Neuron (in vitro differentiated cells): ENCODE results near the gene BIRC6.

ENCODE experiments used
- H2AFZ ChIP-seq: one replicate; pipeline ENCODE4 v1.6.1; 2013; ENCODE audit warnings: low read depth, mild to moderate bottlenecking, inconsistent platforms, low read length, moderate library complexity
- H3K27me3 ChIP-seq: one replicate; pipeline ENCODE4 v1.6.1; 2013; ENCODE audit warnings: low read length; ENCODE audit not compliant: insufficient read depth
- H3K36me3 ChIP-seq: one replicate; pipeline ENCODE4 v1.6.1; 2013; ENCODE audit warnings: low read length; ENCODE audit not compliant: insufficient read depth
- H3K4me1 ChIP-seq: one replicate; pipeline ENCODE4 v1.6.1; 2013; ENCODE audit warnings: low read length; ENCODE audit not compliant: insufficient read depth
- H3K4me3 ChIP-seq: 2 replicates; pipeline ENCODE4 v1.5.1; 2013; ENCODE audit warnings: mild to moderate bottlenecking, low read length, moderate library complexity
- H3K9me3 ChIP-seq: one replicate; pipeline ENCODE4 v1.6.1; 2013; ENCODE audit warnings: low read length

Gene BIRC6

GRCh38 chr2:32562906-32563305 is 206.1 kb downstream of the BIRC6 start:
- Histone ChIP-seq H3K9me3 (peaks cover 10% of the 10 kb centered on the region), H3K4me3 (no peak overlapping the region), H3K36me3 (peaks cover 17% of the 10 kb centered on the region), H2AFZ (no peak overlapping the region), H3K4me1 (peaks cover 16% of the 10 kb centered on the region), H3K27me3 (no peaks in the 10 kb centered on the region)

GRCh38 chr2:32564417-32565035 is 207.7 kb downstream of the BIRC6 start:
- H3K4me3 ChIP-seq = no peak overlapping the region
- H3K27me3 ChIP-seq = no peaks in the 10 kb centered on the region
- peaks cover 17% of the 10 kb centered on the region for H3K36me3 ChIP-seq
- no peaks in the 10 kb centered on the region for H3K4me1 ChIP-seq
- H2AFZ ChIP-seq = no peak overlapping the region
- peaks cover 10% of the 10 kb centered on the region for H3K9me3 ChIP-seq

DNA sequence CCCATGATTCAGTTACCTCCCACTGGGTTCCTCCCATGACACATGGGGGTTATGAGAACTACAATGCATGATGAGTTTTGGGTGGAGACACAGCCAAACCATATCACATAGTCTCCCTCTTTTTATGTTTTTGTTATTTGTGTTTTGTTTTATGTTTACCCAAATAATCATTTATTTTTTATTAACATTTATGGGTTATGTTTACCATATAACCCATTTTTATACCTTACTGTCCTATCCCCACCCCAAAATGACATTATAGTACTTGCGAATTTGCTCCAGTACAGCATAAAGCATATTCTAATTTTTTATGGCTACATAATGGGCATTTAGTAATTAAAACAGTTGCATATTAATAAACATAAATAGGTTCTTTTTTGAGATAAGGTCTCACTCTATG is 209.1 kb downstream of the BIRC6 start:
- Histone ChIP-seq H3K4me1 (no peaks in the 10 kb centered on the region), H3K4me3 (no peak overlapping the region), H3K9me3 (peaks cover 10% of the 10 kb centered on the region), H3K27me3 (no peaks in the 10 kb centered on the region), H2AFZ (no peak overlapping the region), H3K36me3 (peaks cover 13% of the 10 kb centered on the region)

- H3K4me1 ChIP-seq = no peaks in the 10 kb centered on the region
- peaks cover 22% of the 10 kb centered on the region for H3K36me3 ChIP-seq
- no peaks in the 10 kb centered on the region for H3K27me3 ChIP-seq
- no peak overlapping the region for H3K4me3 ChIP-seq
- H2AFZ ChIP-seq = no peak overlapping the region
- peaks cover 3% of the 10 kb centered on the region for H3K9me3 ChIP-seq
Observed at GRCh38 chr2:32572030-32572429, 215.2 kb downstream of the BIRC6 start.

DNA sequence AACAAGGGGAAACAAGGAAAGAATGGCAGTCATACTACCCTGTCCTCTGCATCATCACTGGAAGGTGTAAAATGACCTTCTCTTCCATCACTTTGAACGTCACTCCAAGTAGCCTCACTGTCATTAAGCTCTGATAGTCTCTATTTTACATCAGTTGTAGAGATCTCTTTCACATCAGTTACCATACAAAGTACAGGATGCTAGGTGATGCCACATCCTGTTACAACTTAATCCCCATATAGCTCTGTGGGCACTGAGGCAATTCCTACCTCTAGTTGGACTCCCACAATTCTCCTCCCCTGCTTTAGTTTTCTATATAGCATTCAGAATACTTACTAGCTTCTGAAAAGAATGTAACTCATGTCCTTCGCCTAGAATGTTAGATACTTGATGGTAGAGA is 215.9 kb downstream of the BIRC6 start:
- Histone ChIP-seq H2AFZ (no peak overlapping the region), H3K4me3 (no peak overlapping the region), H3K36me3 (peaks cover 17% of the 10 kb centered on the region), H3K4me1 (no peaks in the 10 kb centered on the region), H3K27me3 (no peaks in the 10 kb centered on the region), H3K9me3 (peaks cover 3% of the 10 kb centered on the region)

GRCh38 chr2:32591669-32592463 is 235.0 kb downstream of the BIRC6 start:
- H3K36me3 ChIP-seq = peaks cover 6% of the 10 kb centered on the region
- H3K4me3 ChIP-seq = no peak overlapping the region
- H3K4me1 ChIP-seq = peaks cover 2% of the 10 kb centered on the region

GRCh38 chr2:32594573-32594972 is 237.8 kb downstream of the BIRC6 start:
- Histone ChIP-seq H3K4me3 (no peak overlapping the region), H3K36me3 (peaks cover 23% of the 10 kb centered on the region), H2AFZ (no peak overlapping the region), H3K4me1 (peaks cover 2% of the 10 kb centered on the region), H3K9me3 (no peaks in the 10 kb centered on the region), H3K27me3 (no peaks in the 10 kb centered on the region)

More at GRCh38 chr2:32591669-32592463, 235.0 kb downstream of the BIRC6 start:
- H3K27me3 ChIP-seq = no peaks in the 10 kb centered on the region
- H2AFZ ChIP-seq = no peak overlapping the region
- no peaks in the 10 kb centered on the region for H3K9me3 ChIP-seq

DNA sequence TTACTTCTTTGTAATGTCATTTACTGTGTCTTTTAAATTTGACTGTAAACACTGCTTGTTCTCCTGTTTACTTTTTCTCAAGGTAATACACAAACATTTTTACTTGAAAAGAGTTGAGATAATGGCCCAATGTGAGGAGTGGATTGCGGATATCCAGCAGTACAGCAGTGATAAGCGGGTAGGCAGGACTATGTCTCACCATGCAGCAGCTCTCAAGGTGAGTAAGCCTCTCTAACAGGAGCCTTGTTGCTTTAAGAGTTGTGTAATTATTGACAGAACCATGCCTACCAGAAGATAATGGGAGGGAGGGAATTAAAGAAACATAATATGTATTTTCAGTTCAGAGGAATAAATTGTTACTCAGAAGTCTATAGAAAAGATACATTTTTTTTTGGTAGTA is 254.5 kb downstream of the BIRC6 start:
- no peak overlapping the region for H2AFZ ChIP-seq
- H3K36me3 ChIP-seq = peaks cover 72% of the 10 kb centered on the region
- no peaks in the 10 kb centered on the region for H3K4me1 ChIP-seq
- H3K9me3 ChIP-seq = no peaks in the 10 kb centered on the region
- H3K27me3 ChIP-seq = no peaks in the 10 kb centered on the region
- no peak overlapping the region for H3K4me3 ChIP-seq

GRCh38 chr2:32611771-32612170 is 254.9 kb downstream of the BIRC6 start:
- H2AFZ ChIP-seq = no peak overlapping the region
- no peaks in the 10 kb centered on the region for H3K9me3 ChIP-seq
- no peak overlapping the region for H3K4me3 ChIP-seq
- H3K27me3 ChIP-seq = no peaks in the 10 kb centered on the region
- peaks cover 71% of the 10 kb centered on the region for H3K36me3 ChIP-seq
- H3K4me1 ChIP-seq = no peaks in the 10 kb centered on the region

GRCh38 chr2:32614084-32614483 is 257.3 kb downstream of the BIRC6 start:
- H3K36me3 ChIP-seq = peaks cover 68% of the 10 kb centered on the region
- H3K27me3 ChIP-seq = no peaks in the 10 kb centered on the region
- H3K4me3 ChIP-seq = no peak overlapping the region
- no peaks in the 10 kb centered on the region for H3K9me3 ChIP-seq
- H3K4me1 ChIP-seq = no peaks in the 10 kb centered on the region
- no peak overlapping the region for H2AFZ ChIP-seq

GRCh38 chr2:32617599-32618189 is 260.9 kb downstream of the BIRC6 start:
- no peaks in the 10 kb centered on the region for H3K9me3 ChIP-seq
- H2AFZ ChIP-seq = no peak overlapping the region
- H3K36me3 ChIP-seq = peaks cover 53% of the 10 kb centered on the region
- H3K4me3 ChIP-seq = no peak overlapping the region
- no peaks in the 10 kb centered on the region for H3K4me1 ChIP-seq
- no peaks in the 10 kb centered on the region for H3K27me3 ChIP-seq

DNA sequence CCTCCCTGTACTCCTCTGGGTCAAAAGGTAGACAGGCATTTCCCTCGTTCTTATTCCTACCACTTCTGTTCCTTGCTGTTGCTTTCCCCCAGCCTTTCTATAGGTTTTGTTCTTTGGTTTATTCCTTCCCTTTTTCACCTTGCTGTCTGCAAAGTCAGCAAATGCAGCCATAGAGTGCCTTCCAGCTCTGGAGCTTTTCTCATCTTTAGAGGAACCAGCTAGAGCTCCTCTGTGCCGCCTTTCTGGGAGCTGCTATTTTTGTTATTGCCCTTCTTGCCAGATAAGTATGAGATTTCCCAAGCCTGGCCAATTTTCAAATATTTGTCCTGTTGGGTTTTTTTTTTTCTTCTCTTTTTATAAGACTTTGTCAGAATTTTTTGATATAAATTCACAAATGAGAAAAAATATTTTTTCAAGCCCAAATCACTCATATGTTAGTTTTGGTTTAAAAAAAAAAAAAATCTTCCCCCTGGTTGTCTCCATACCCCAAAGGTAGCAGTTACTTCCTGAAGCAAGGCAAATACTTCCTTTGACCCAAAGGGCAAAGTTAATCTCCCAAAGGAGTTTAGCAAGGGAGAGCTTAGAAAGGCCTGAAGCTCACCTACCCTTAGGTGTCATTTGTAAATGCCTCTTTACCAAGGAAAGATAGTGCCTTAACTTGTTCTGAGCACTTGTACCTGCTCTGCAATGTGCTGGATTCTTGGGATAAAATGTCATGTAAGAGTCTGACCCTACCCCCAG is 265.9 kb downstream of the BIRC6 start:
- H3K27me3 ChIP-seq = no peaks in the 10 kb centered on the region
- no peak overlapping the region for H2AFZ ChIP-seq
- H3K4me3 ChIP-seq = no peak overlapping the region
- H3K36me3 ChIP-seq = peaks cover 21% of the 10 kb centered on the region
- no peaks in the 10 kb centered on the region for H3K4me1 ChIP-seq
- no peaks in the 10 kb centered on the region for H3K9me3 ChIP-seq

GRCh38 chr2:32623311-32623706 is 266.5 kb downstream of the BIRC6 start:
- Histone ChIP-seq H3K27me3 (no peaks in the 10 kb centered on the region), H3K4me1 (no peaks in the 10 kb centered on the region), H3K4me3 (no peak overlapping the region), H3K9me3 (no peaks in the 10 kb centered on the region), H2AFZ (no peak overlapping the region), H3K36me3 (peaks cover 17% of the 10 kb centered on the region)
